Measurements from ENCODE around the gene MRPL27.
A peak's percentile ranks its signal among the peaks of the same experiment; 100 is the strongest.
"Not testable (repeated sequence)": the region's sequence is repeated elsewhere in the genome, so short reads cannot be mapped to it uniquely, and the experiment has no call there.

MRPL27 gene

DNA sequence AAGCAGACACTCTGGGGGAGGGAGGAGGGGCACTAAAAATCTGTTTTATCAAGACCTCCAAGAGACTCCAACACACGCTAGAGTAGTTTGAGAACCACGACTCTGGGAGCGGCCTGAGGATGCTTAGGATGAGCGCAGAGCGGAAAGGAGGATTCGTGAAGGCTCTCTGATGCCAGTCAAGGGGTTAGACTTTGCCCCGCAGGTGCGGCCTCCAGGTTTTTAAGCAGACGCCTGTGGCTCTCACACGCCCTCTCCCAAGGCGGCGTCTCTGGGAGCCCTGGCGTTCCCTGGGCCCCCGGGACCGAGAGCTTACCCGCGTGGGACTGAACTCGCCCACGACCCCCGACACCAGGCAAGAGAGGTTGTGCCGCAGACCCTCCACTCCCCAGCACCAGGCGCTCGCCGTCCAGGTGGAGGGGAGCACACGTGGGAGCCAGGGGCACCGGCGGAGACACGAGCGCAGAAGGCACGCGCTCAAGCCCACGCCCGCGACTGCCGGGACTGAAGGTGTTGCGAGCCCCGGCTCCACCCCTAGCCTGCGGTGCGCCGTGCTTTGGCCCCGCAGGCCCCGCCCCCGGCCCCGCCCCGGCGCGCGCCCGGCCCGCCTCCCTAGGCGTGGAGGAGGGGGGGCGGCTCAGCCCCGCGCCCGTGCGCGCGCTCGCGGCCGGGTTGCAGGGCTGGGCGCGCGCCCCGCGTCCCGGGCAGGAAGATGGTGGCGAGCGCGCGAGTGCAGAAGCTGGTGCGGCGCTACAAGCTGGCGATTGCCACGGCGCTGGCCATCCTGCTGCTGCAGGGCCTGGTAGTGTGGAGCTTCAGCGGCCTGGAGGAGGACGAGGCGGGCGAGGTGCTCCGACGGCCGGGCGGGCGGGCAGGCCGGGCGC is 27.3 kb downstream of the MRPL27 start, which contains the start of gene XYLT2:
XYLT2 (plus strand) TSS at position 695 of the 881 bp plus-strand sequence; CDS start at position 710, 15 bp downstream.
- peak; percentile 87 for DNase-seq (ENCODE audit: low spot score)

DNA sequence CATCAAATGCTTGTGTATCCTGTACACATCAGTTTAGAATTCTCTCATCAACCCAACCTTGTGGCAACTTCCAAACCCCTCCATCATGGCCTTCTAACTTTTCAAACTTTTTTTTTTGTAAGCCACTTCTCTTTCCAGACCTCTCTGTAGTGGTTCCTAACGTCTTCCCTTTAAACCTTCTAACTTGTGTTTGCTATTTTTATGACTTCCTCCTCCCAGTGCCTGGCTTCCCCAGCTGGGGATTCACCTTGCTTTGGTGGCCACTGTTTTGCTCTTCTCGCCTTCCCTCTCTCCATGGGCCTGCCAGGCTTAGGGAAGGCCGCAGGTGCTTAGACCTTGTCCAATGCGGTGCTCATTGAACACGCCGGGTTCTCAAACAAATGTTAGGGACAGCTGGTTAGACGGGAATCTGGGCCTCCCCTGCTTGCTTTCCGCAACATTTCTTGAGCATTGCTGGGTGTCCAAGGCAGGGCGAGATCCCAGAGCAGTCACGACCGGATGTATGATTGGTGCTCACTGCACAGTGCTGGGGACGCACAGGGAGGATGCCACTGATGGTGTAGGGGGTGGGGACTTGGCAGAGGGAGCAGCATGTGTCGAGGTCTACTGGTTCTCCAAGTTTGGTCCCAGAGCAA is 28.1 kb downstream of the MRPL27 start:
- DNase-seq (ENCODE audit: low spot score), result no peak

DNA sequence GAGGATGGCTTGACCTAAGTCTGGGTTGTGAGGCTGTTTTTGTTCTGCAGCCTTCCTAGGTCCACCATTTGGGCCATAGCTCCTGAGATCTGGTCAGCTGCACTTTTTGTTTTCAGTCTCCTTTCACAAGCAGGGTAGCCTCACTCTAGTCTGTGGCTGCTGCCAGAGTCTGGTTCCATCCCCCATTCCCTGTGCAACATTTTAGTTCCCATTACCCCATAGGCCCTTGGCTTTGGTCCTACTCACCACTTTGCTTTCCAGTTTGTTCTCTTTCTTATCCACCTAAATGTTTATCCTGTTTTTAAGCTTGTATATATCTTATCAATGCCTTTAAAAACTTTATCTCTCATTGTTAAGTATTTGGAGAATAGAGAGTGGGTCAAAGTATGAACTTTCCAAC is 33.6 kb downstream of the MRPL27 start:
- no peak for DNase-seq (ENCODE audit: low spot score)

DNA sequence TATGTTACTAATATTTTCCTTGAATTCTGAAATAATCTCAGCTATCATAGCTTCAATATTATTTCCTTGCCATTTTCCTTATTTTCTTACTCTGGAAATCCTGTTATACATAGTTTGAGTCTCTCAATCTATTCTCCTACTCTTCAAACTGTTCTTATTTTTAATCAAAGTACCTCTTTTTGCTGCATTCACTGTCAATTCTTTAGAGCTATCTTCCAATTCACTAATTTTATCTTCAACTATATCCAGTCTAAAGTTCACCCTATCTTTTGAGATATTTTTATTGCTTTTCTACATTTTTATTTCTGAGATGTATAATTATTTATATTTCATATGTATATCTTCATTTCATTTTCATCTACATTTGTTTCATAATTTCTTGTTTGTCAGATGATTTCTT is 34.3 kb downstream of the MRPL27 start:
- no peak for DNase-seq (ENCODE audit: low spot score)

DNA sequence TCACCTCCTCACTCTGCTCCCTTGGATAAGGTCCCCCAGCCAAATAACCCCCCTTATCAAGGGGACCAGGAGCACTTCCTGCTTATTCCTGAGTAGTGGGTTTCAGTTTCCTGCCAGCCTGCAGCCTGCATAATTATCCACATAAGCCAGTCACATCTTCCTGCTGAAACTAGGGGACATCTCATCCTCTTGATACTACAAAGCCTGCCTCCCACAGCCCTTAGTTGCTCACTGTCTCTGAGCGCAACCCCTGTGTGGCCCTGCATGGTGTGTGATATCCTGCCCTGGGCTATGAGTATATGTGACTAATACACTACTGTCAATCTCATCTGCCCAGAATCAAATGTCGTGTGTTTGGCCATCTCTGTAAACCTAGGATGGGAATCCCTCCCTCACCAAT is 35.0 kb downstream of the MRPL27 start:
- no peak for DNase-seq (ENCODE audit: low spot score)

DNA sequence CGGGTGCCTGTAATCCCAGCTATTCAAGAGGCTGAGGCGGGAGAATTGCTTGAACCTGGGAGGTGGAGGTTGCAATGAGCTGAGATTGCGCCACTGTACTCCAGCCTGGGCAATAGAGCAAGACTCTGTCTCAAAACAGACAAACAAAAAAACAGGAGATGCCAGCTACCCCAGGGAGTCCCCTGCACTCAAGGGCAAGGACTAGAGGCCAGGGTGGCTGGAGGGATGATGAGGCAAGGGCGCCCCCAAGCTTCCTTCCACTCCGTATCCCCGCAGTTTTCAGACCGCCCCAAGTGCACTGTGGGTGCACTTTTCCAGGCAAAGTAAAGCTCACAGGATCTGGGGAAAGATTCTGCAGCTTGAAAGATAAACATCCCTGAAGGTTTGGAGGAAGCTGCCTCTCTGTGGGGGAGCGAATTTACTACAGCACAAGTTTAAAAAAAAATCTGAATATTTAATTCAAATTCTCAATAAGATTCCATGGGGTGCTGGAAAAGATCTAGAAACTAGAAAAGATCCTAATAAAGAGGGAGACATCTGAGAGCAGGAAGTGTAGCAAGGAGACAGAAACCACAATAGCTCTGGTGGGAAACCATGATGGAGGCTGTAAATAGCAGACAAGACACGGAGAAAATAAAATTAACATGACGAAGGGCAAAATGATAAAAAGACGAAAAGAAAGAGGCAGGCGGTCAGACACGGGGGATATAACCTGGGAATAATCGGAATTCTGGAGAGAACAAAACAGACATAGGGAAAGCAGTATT is 39.5 kb downstream of the MRPL27 start:
- DNase-seq (ENCODE audit: low spot score), result not testable (repeated sequence)

DNA sequence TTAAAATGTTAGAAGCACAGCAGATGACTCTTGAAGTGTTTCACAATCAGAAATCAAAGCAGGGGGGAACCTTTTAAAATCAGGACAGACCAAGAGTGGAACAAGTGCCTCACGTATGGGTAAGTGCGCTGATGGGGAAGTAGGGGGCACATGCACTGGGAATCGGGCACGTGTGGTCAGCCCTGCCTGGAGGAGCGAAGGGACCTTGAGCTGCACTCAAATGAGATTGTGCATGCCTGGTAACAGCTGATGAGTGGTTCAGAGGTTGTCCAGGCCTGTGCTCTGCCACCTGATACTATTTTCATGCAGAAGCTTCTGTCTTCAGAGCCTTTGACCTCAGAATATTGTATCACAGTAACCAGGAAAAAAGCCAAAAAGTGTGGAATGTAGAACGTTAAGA is 40.8 kb downstream of the MRPL27 start:
- DNase-seq (ENCODE audit: low spot score), result no peak

DNA sequence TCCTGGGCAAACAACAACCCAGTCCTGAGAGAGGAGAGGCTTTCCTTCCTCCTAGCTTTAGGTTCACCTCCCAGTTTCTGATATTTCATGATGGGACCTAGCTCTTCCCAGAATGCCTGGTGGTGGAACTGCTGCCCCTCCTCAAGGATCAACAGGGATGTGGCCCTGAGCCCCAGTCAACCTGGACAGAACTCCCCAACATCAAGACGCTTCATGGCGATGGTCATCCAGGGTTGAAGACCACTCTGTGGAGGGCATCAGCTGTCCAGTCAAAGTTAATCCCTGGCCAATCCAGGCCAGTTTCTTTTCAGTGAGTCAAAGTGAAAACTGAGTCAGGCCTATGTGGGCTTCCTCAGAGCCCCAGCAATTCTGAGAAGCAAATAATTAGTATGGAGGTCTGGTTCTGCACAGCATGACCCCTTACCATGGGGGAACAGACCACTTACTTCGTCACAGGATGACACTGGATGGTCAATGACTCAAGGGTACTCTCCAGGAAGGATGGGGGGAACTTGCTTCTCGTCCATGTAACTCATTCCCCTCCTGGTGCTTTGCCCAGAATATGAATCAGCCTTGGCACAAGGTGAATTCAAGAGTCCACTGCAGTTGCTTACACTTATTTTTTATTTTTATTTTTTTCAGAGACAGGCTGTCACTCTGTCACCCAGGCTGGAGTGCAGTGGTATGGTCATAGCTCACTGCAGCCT is 41.7 kb downstream of the MRPL27 start:
- DNase-seq (ENCODE audit: low spot score), result no peak

DNA sequence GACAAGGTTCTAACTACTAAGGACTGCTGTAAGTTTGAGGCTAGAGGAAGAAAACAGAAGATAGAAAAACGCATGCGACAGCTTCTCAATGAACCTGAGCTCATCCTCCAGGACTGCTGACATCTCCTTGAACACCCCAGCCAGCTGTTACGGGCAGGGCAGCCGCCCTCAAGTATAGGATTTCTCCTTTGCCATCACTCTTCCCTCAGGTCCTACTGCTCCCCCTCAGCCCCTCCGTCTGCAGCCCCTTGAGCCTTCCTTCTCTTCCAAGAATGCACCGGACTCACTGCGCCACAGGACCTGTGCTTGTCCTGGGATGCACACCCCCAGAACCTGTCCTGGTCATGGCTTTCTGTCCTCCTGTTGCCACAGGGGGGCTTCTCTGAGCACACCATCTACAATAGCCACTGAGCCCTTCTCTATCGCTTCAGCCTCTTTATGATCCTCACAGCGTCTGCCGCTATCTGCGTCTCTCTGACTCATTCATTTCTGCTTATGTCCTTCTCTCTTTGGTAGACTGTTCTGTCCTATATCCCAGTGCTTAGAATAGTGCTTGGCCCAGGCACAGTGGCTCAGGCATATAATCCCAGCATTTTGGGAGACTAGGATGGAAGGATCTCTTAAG is 42.7 kb downstream of the MRPL27 start:
- no peak for DNase-seq (ENCODE audit: low spot score)

DNA sequence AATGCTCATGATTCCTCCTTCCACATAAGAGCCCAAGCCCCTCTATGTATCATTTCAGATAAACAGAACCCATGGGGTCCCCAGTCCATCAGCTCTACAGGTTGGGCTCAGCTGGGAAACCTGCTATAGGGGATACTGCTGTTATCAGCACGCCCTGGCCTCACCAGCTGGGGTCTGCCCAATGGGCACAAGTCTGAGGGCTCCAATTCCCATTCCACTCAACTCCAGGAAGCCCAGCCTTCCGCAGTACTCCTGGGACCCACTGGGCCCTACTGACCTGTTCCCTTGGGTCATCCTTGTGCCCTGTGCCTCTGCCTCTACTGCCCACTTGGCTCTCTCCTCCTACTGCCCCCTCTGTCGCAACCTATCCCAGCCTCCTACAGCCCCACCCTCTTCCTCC is 43.3 kb downstream of the MRPL27 start:
- no peak for DNase-seq (ENCODE audit: low spot score)

DNA sequence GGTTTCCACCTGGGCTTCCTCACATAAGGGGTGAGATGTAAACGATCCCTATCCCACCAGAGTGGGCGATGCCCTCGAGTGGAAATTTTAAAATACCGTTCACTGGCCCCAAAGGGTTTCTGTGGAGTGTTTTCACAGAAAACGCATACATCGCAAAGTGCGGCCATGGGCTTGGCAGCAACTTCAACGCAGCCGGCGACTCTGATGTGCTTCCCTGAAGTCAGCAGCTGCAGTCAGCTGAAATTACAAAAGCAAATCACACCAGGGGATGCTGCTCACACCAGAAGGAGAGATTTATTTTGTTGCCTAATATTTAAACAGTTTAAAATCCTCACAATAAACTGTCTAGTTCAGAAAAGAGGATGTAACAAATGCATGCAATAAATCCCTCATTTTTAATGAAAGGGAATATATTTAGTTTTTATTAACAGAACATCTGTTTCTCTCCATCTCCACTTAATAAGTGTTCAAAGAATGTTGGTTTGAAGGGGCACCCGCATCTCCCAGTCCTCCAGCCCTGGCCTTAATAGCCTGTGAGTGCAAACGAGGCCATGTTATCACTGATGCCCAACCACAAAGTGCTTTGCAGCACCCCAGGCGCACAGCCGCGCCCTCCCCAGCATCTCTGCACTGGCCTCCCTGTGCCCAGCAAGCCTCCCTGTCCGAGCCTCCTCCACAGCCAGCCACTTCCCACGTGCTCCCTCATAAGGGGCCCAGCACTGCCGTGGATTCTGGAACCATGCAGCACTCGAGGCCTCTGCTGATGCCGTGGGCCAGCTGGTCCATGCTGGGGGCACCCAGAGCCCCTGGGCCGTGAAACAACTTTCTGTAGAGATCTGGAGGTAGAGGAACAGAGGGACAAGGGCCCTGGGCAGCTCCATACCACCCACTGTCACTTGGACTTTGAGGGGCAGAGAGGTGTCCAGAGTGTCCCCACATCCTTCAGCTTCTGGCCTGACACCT is 44.3 kb downstream of the MRPL27 start:
- DNase-seq (ENCODE audit: low spot score), result no peak

DNA sequence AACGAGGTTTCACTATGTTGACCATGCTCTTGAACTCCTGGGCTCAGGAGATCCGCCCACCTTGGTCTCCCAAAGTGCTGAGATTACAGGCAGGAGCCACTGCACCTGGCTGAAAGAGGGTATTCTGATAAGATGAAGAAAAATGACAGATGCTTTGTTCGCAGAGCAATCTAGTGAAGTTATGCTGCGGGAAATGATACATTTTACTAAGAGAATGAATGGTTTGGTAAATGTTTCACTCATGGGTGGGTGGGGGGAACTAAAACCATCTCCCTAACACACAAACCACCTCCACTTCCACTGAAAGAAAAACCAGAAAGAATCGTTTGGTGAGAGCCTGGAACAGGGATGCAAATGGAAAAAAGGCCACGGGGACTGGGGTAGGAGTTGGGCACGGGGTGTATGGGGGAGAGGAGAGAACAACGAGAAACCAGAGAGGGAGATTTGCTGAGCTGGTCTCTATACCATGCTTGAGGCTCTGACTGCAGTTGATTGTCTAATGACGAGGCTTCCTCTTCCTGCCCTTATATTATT is 46.1 kb downstream of the MRPL27 start:
- DNase-seq (ENCODE audit: low spot score), result no peak

DNA sequence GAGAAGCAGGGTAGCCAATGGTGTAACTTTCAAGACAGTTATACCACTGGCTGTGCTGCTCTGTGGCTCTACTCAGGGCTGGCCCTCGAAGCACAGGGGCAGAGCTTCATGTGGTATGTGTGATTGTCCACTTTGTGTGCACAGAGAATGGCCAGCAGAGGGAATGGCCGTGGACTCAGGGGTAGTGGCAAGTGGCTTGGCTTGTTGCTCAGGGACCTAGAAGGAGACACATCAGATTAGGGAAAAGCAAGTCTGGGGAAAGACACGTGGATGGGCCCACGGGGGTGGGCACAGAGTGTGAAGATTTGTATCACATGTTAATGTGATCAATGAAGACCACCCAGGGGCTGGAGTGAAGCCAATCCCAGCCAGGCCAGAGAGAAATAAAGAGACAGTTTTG is 47.1 kb downstream of the MRPL27 start:
- DNase-seq (ENCODE audit: low spot score), result no peak

DNA sequence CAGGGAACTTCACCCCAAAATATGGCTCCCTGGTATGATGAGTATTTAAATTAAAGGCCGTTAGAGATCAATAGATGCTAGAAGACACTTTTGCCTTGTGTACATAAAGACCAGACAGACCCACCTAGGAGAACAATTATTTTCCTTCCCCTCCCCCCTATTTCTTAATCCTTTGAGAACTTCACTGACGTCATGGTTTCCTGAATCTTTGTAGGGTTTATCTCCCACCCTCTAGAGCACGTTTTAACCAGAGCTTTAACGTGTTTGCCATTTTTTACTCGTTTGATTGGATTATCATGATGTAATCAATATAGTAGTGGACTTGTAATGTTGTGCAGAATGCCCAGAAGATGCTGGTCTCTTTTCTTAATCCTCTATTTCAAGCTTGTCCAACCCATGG is 49.9 kb downstream of the MRPL27 start:
- DNase-seq (ENCODE audit: low spot score), result no peak

DNA sequence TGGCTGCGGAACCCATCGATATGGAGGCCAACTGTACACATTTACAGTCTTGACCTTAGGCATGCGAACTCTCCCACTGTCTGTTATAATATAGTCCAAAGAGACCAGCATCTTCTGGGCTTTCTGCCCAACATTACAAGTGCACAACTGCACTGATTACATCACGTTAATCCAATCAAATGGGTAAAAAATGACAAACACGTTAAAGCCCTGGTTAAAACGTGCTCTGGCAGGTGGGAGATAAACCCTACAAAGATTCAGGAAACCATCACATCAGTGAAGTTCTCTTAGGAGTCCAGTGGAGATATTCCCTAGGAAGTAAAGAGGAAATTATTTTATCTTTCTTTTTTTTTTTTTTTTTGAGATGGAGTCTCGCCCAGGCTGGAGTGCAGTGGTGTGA is 50.7 kb downstream of the MRPL27 start:
- DNase-seq (ENCODE audit: low spot score), result no peak

DNA sequence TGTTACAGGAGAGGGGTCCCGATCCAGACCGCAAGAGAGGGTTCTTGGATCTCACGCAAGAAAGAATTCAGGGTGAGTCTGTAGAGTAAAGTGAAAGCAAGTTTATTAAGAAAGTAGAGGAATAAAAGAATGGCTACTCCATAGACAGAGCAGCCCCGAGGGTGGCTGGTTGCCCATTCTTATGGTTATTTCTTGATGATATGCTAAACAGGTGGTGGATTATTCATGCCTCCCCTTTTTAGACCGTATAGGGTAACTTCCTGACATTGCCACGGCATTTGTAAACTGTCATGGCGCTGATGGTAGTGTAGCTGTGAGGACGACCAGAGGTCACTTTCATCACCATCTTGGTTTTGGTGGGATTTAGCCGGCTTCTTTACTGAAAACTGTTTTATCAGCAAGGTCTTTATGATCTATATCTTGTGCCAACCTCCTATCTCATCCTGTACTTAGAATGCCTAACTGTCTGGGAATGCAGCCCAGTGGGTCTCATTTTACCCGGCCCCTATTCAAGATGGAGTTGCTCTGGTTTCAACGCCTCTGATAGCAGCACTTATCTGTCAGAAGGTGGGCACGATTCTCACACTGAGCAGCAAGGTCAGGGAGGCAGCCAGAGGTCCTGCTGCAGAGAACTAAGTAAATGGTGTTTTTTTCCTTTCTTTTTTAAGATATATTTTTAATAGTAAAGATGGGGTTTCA is 53.5 kb downstream of the MRPL27 start:
- no peak for DNase-seq (ENCODE audit: low spot score)

DNA sequence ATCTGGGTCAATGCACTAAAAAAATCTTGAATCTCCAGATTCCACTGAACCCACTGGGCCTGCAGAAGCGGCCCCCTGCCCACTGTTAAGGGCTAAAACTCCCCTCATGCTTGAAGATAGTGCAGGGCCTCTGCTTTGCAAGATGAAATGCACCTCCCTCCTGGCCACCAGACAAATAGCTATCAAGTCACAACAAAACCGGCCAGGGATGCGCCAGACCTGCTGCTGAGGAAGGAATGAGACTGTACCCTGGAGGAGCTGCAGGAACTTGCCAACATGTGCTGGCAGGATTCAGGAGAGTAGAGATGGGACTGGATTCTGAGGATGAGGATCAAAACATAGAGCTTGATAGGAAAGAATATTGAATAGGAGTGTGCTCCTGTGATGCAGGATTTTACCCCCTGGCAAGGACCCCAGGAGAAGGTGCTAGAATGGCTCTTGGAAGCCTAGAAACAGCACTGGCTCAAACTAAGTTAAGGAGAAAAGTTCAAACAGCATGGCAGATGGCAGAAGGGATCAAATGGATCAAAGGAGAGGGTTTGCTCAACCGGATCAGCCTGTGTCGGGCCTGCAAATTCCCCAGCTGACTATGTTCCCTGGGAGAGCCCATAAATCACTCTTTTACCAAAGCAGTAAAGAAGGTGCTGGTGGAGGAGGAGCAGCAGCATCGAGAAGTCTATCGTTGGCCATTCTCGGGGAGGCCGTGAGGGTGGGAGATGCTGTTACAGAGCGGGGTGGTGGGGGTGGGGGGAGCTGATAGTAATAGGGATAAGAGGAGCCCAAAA is 54.3 kb downstream of the MRPL27 start:
- DNase-seq (ENCODE audit: low spot score), result no peak

Measured in putamen (tissue), 1 donor.